Stimulated activated CD4-positive, alpha-beta T cell treated with anti-CD3 and anti-CD28 coated beads, Interleukin-1b, Interleukin-23, amount 100 ng/mL, for 48 hours (primary cell): ENCODE data around the gene SMC3.
"Not testable (repeated sequence)": the region's sequence is repeated elsewhere in the genome, so short reads cannot be mapped to it uniquely, and the experiment has no call there.

Source experiments
- DNase-seq: peaks from one replicate; pipeline ENCODE4 v3.0.0-alpha.2; 2020

SMC3 gene

GRCh38 chr10:110567201-110568054, at the start of gene SMC3:
TSS of gene SMC3 (plus strand) at chr10:110567695. CDS start at chr10:110567817, 122 bp downstream.
- DNase-seq: peak; percentile 90

- no peak for DNase-seq
Measured at GRCh38 chr10:110522365-110522988, 45.0 kb upstream of the SMC3 start.

- DNase-seq: no peak
Measured at GRCh38 chr10:110523736-110524135, 43.8 kb upstream of the SMC3 start.

- no peak for DNase-seq
Measured at GRCh38 chr10:110524179-110524858, 43.2 kb upstream of the SMC3 start.

- no peak for DNase-seq
Measured at GRCh38 chr10:110524859-110525232, 42.6 kb upstream of the SMC3 start.

- DNase-seq: no peak
Measured at GRCh38 chr10:110525349-110526260, 41.9 kb upstream of the SMC3 start.

- DNase-seq: no peak
Measured at GRCh38 chr10:110527731-110528171, 39.7 kb upstream of the SMC3 start.

GRCh38 chr10:110528224-110528996, 39.1 kb upstream of the SMC3 start:
- no peak for DNase-seq

GRCh38 chr10:110528997-110529524, 38.4 kb upstream of the SMC3 start:
- peak; percentile 60 for DNase-seq

- no peak for DNase-seq
Measured at GRCh38 chr10:110529596-110530011, 37.9 kb upstream of the SMC3 start.

GRCh38 chr10:110530131-110530831, 37.2 kb upstream of the SMC3 start:
- DNase-seq: no peak

- no peak for DNase-seq
Measured at GRCh38 chr10:110531687-110532086, 35.8 kb upstream of the SMC3 start.

- DNase-seq: not testable (repeated sequence)
Measured at GRCh38 chr10:110532628-110533027, 34.9 kb upstream of the SMC3 start.

- DNase-seq: no peak
Measured at GRCh38 chr10:110533149-110533548, 34.3 kb upstream of the SMC3 start.

- no peak for DNase-seq
Measured at GRCh38 chr10:110534571-110534970, 32.9 kb upstream of the SMC3 start.

GRCh38 chr10:110535958-110536891, 31.3 kb upstream of the SMC3 start:
- peak; percentile 86 for DNase-seq

- no peak for DNase-seq
Measured at GRCh38 chr10:110539091-110539490, 28.4 kb upstream of the SMC3 start.

GRCh38 chr10:110540031-110540430, 27.5 kb upstream of the SMC3 start:
- no peak for DNase-seq

GRCh38 chr10:110544958-110545537, 22.4 kb upstream of the SMC3 start:
- no peak for DNase-seq
